Middle frontal gyrus (tissue), 1 donor: ENCODE data around the gene ZNF81.
"Not testable (repeated sequence)": the region's sequence is repeated elsewhere in the genome, so short reads cannot be mapped to it uniquely, and the experiment has no call there.

Source experiments
- DNase-seq: peaks from one replicate; pipeline ENCODE4 v3.0.0-alpha.2; 2015; ENCODE audit warnings: low spot score; ENCODE audit errors: extremely low spot score

ZNF81 gene

GRCh38 chrX:47931970-47932369 is 95.3 kb downstream of the ZNF81 start:
- DNase-seq: not testable (repeated sequence)

DNA sequence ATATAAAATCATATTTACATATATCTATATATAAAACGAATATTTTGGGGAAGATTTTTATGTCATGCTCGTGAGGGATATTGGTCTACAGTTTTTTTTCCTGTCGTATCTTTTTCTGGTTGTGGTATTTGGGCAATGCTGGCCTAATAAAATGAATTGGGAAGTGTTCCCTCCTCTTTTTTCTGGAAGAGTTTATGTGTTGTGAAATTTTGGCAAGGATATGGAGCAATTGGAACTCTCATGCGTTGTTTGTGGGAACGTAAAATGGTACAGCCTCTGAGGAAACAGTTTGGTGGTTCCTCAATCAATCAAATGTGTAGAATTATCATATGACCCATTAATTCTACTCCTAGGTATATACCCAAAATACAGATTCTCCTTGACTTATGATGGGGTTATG is 97.2 kb downstream of the ZNF81 start:
- DNase-seq: no peak

- DNase-seq: no peak
Observed at GRCh38 chrX:47936224-47936939, 99.7 kb downstream of the ZNF81 start.

- no peak for DNase-seq
Observed at GRCh38 chrX:47936940-47937317, 100.2 kb downstream of the ZNF81 start.

DNA sequence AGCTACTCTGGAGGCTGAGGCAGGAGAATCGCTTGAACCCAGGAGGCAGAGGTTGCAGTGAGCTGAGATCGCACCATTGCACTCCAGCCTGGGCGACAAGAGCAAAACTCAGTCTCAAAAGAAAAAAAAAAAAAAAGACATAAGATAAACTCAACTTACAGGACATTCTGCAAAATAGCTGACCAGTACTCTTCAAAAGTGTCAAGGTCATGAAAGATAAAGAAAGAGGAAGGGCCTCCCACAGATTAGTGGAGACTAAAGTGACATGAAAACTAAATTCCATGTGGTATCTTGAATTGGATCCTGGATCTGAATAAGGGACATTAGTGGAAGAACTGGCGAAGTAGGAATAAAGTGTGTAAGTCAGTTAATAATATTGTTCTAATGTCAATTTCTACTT is 103.7 kb downstream of the ZNF81 start:
- DNase-seq: no peak

- no peak for DNase-seq
Observed at GRCh38 chrX:47941423-47941822, 104.7 kb downstream of the ZNF81 start.

DNA sequence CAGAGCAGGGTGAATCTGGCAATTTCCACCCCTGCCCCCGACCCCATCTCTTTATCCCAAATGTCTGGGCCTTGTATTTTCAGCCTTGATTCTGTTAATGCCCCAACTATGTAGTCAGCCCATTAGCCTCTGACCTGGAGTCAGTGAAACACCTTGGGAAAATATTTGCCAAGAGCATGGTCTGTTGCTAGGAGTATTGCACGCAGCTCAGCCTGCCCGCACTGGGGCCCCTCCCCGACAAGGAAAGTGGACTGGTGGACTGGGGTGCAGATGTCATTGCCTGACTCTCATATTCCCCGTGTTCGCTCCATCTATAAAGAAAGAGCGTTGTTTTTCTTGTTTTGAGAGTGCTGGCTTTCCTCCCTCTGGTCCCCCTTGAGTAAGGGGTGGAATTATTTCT is 118.6 kb downstream of the ZNF81 start:
- not testable (repeated sequence) for DNase-seq

- no peak for DNase-seq
Observed at GRCh38 chrX:47956016-47956415, 119.3 kb downstream of the ZNF81 start.

- DNase-seq: not testable (repeated sequence)
Observed at GRCh38 chrX:47958206-47958605, 121.5 kb downstream of the ZNF81 start.

DNA sequence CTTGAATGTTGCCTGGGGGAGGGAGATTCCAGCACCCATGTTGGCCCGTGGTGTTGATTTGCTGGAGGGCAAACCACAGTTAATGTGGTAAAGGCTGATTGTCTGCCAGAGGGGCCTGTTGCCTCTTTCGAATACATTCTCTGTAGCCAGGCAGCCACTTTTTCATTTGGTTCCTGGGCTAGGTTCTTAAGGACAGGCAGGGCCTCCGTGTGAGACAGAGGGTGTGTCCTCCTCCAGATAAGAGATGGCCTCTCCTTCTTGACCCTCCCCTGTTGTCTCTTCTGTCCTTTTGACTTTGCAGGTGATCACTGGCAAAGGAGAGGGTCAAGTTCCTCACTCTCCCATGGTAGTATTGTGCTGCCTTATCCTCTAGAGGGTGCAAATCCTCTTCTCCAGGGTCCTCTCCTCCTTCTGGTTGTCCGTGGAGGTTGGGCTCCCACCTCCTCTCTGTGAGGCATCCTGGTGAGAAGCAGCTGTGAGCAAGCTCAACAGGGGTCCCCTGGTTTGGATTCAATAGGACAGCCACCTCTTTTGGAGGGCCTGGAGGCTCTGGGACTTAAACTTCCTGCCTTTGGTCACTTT is 122.2 kb downstream of the ZNF81 start:
- no peak for DNase-seq

- no peak for DNase-seq
Observed at GRCh38 chrX:47960406-47960805, 123.7 kb downstream of the ZNF81 start.

- not testable (repeated sequence) for DNase-seq
Observed at GRCh38 chrX:47961830-47962229, 125.1 kb downstream of the ZNF81 start.

- DNase-seq: not testable (repeated sequence)
Observed at GRCh38 chrX:47965526-47965925, 128.8 kb downstream of the ZNF81 start.
